GM19025 (cell line): Measurements from ENCODE around the gene NPY5R.

Experiments used
- ATAC-seq: cut with Tn5 transposase; IDR thresholded peaks from one replicate; pipeline ENCODE4 v1.9.1; 2021; ENCODE audit warnings: mild to moderate bottlenecking, low read depth, moderate library complexity; ENCODE audit not compliant: unreplicated experiment

Gene NPY5R

GRCh38 chr4:163384434-163384833, 40.7 kb downstream of the NPY5R start:
- ATAC-seq, result no peak

- ATAC-seq, result no peak
These were observed 41.2 kb downstream of the NPY5R start for GRCh38 chr4:163384926-163385325.

GRCh38 chr4:163385466-163385865, 41.8 kb downstream of the NPY5R start:
- ATAC-seq, result no peak

- no peak for ATAC-seq
These were observed 48.1 kb downstream of the NPY5R start for GRCh38 chr4:163391756-163392155.

GRCh38 chr4:163392328-163392727, 48.6 kb downstream of the NPY5R start:
- ATAC-seq, result no peak

GRCh38 chr4:163393471-163393870, 49.8 kb downstream of the NPY5R start:
- no peak for ATAC-seq

GRCh38 chr4:163395055-163395454, 51.4 kb downstream of the NPY5R start:
- ATAC-seq, result no peak

- no peak for ATAC-seq
These were observed 52.1 kb downstream of the NPY5R start for GRCh38 chr4:163395758-163396157.

GRCh38 chr4:163398238-163398637, 54.5 kb downstream of the NPY5R start:
- no peak for ATAC-seq

- ATAC-seq, result no peak
These were observed 57.2 kb downstream of the NPY5R start for GRCh38 chr4:163400911-163401310.
